HG02610 (cell line): Measurements from ENCODE around the gene MPZL2.

ENCODE experiments used
- ATAC-seq: cut with Tn5 transposase; IDR thresholded peaks from one replicate; pipeline ENCODE4 v1.9.1; 2021; ENCODE audit warnings: mild to moderate bottlenecking, moderate library complexity; ENCODE audit not compliant: unreplicated experiment

The MPZL2 gene

GRCh38 chr11:118223570-118223969, 40.5 kb downstream of the MPZL2 start:
- no peak for ATAC-seq

GRCh38 chr11:118222437-118222836, 41.7 kb downstream of the MPZL2 start:
- ATAC-seq, result no peak

- no peak for ATAC-seq
These were observed 42.7 kb downstream of the MPZL2 start for GRCh38 chr11:118221419-118221818.

GRCh38 chr11:118219732-118220131, 44.4 kb downstream of the MPZL2 start:
- ATAC-seq, result no peak

DNA sequence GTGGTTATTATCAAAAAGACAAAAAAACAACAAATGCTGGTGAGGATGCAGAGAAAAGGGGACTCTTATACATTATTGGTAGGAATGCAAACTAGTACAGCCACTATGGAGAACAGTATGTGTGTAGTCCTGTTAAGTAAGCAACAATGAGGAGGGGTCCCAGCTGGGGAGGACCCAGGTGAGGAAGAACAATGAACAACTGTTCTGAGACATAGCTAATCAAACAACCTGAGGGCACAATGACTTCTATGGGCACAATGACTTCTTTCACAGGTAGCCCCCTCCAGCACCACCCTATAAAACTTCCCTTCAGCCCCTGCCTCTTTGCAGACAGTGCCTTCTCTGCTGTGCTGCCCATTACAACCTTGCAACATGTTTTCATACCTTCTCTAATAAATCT, 44.9 kb downstream of the MPZL2 start:
- no peak for ATAC-seq

GRCh38 chr11:118217575-118217974, 46.5 kb downstream of the MPZL2 start:
- peak; percentile 30 for ATAC-seq

DNA sequence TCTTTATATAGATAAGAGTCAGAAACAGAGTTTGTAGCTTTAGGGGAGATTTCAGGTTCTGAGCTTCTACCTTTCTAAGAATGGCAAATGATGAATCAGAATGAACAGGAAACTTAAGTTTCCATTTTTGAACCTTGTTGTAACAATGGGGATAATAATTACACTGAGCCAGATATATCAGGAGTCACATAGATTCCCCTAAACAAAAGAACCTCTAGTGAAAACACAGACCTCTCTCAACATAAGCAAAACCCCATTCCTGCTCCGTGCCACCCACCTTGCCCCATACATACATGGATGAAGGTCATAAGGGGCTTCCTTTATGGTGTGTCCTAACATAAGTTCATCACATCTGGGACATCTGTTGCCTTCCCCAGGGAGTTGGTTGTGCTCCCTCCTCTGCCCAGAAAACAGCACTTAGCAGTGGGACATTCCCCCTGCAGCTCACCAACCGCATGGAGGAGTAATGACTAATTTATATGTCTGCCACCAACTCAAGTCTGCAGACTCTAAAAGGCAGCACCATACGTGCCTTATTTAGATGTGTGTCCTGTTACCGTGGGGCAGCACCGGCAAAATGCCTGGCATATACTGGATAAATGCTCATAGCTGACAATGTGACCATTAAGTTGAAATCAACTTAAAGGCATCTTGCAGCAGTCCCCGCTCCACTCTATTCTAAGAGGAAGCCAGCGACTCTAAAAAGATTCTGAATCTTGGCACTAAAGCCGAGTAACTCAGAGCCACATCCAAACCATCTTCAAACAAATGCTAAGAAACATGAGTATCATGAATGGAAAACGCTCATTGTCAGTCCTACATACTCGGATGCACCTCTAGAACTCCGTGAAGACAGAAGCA, 47.2 kb downstream of the MPZL2 start:
- ATAC-seq, result peak; percentile 73

DNA sequence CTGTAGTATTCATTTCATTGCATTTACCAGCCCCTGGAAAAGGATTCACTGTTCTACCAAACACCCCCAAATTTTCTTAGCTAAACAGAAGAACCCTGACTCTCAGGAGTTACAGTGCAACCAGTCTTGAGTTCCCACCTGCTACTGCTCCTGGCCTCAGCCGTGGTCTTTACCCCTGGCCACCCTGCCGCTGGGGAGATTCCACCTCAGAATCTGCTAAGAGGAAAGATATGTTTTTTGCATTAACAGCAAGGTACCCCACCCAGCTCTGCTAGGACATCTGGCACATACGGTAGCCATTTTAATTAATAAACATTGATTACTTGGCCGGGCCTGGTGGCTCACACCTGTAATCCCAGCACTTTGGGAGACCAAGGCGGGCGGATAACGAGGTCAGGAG, 48.3 kb downstream of the MPZL2 start:
- no peak for ATAC-seq

GRCh38 chr11:118215262-118215661, 48.8 kb downstream of the MPZL2 start:
- no peak for ATAC-seq

GRCh38 chr11:118214210-118214914, 49.7 kb downstream of the MPZL2 start:
- ATAC-seq, result no peak

DNA sequence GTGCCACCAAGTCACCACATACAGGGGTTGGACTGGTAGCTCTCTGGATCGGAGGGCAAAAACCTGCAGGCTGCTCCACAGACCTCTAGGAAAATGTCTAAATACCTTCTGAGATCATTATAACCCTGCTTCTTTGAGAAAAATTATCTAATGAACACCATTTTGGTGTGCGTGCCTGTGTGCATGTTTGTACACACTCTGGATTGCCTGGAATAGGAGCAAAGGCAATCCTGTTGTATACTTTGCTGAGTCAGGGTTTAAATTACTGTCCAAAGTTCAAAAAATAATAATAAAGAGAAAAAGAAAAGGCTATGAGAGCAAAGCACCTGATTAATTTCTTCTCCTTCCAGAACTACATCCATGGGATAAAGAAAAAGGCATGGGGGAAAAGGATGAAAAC, 50.3 kb downstream of the MPZL2 start:
- no peak for ATAC-seq

GRCh38 chr11:118213201-118213600, 50.9 kb downstream of the MPZL2 start:
- ATAC-seq, result no peak

DNA sequence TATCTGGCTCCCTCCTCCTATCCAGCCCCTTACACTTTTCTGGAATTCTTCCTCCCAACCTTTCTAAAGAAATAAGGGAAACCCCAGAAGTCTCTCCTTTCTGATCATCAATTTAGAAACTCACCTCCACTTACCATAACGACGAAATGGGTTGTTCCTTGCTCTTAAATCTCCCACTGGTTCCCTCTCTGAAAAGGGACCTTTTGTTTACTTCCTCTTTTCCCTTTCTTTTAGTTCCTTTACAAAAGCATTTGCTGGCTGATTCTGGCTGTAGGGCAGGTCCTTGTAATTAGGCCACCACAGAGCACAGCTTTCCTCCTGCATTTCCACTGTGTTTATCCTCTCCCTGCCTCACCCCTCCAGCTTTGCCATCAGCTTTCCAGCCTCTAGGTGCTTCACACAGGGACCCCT, 51.3 kb downstream of the MPZL2 start:
- no peak for ATAC-seq

- ATAC-seq, result no peak
These were observed 51.9 kb downstream of the MPZL2 start for GRCh38 chr11:118212131-118212725.

- ATAC-seq, result no peak
These were observed 53.1 kb downstream of the MPZL2 start for GRCh38 chr11:118211006-118211405.

DNA sequence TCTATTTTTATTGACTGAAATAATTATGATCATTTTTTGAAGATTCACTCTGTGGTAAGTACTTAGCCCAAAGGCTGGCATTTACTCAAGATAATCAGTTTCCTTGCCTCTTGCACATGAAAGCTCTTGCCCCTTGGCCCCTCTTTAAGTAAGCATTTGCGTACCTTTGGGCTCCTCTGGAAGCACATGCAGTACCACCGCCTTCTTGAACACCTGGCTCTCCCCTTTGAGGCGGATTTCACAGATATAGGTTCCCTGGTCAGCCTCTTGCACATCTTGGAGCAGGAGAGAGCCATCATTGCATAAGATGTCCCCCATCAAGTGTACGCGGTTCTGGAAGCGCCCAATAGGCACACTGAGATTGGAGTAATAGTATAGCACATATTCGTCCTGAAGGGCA, 53.8 kb downstream of the MPZL2 start:
- ATAC-seq, result no peak

DNA sequence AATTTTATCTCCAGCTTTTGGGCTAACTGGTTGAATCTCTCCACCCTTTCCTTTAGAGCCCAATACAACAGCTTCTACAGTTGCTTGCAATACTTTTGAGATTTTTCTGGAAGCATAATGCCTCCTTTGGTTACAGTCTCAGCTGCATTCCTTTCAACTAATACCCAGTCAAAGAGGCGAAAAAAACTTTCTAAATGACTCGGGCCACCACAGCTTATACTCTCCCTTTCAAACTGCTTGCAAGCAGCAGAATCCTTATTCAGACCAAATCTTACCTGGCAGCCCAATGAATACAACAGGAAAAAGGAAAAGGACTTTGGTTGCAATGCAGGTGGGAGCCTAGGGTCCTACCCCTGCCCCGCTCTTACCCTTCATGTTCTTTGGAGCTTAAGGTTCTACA, 55.1 kb downstream of the MPZL2 start:
- ATAC-seq, result no peak

DNA sequence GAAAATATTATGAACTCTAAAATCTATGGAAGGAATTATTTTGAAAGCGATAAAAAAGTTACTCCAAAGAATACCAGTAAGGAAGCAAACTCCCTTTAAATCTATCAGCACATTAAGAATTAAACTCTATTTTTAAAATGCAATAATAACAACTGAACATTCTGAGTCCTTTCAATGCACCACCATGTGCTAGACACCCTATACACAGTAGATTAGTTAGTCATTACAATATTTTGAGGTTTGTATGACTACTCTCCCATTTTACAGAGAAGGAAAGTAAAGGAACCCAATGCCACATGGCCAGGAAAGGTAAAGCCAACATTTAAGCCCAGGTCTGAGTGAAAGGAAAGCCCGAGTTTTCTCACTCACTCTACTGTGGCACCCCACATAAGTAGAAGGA, 57.0 kb downstream of the MPZL2 start:
- ATAC-seq, result no peak

- no peak for ATAC-seq
These were observed 57.6 kb downstream of the MPZL2 start for GRCh38 chr11:118206391-118207031.

DNA sequence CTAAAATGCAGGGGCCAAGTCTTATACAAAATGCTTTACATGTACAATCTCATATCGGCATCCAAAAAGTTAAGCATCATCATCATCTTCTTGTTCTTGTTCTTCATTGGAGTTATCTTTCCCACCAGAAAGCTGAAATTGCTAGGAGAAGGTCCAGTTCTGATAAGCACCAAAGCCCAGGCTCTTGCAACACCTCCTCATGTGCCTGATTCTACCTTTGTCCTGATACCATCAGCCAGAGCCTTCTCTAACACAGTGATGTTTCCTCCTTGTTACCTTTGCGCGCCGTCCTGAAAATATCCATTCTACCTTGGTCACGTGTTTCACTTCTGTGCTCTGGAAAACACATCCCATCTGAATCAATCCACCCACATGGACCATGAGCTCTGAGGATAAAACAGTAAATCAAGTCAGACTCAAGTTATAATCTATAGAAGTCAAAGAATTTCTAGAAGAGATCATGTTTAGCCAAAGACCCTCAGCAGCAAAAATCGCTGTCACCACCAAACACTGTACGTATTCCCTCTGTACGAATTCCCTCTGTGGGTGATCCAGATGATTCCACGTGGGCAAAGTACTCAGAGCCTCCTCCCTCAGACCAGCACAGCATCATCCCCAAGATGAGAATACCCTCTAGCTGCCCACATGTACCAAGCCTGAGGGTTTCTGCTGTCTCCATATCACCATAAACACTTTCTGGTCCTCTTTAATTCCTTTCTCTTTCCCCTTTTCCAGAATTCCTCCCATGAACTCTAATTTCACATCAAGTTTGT, 58.3 kb downstream of the MPZL2 start:
- no peak for ATAC-seq
